HTR-8/SVneo (cell line): Measurements from ENCODE around the gene ZNF516.

Experiments
- DNase-seq: peaks from one replicate; pipeline ENCODE4 v3.0.0; 2011; ENCODE audit warnings: low spot score, mixed read lengths; ENCODE audit not compliant: insufficient read length
- FAIRE-seq: peaks from 2 replicates; lab custom pipeline; 2011; peaks lifted over from hg19 to GRCh38; lab: Jason Lieb, UNC

ZNF516 gene

GRCh38 chr18:76429262-76430126, 65.5 kb downstream of the ZNF516 start:
- no peak for FAIRE-seq

GRCh38 chr18:76428396-76429261, 66.4 kb downstream of the ZNF516 start:
- no peak for FAIRE-seq
- no peak for DNase-seq

More at GRCh38 chr18:76429262-76430126, 65.5 kb downstream of the ZNF516 start:
- no peak for DNase-seq

GRCh38 chr18:76426737-76427305, 68.2 kb downstream of the ZNF516 start:
- DNase-seq (peak; percentile 10), FAIRE-seq (no peak)

GRCh38 chr18:76425146-76426131, 69.6 kb downstream of the ZNF516 start:
- no peak for DNase-seq
- no peak for FAIRE-seq

- no peak for FAIRE-seq
- no peak for DNase-seq
These were observed 72.2 kb downstream of the ZNF516 start for GRCh38 chr18:76422838-76423237.

GRCh38 chr18:76422121-76422520, 72.9 kb downstream of the ZNF516 start:
- FAIRE-seq (no peak), DNase-seq (no peak)

GRCh38 chr18:76421685-76422078, 73.4 kb downstream of the ZNF516 start:
- DNase-seq (no peak), FAIRE-seq (no peak)

- FAIRE-seq (no peak), DNase-seq (no peak)
These were observed 74.0 kb downstream of the ZNF516 start for GRCh38 chr18:76420898-76421684.

- DNase-seq (no peak), FAIRE-seq (no peak)
These were observed 75.2 kb downstream of the ZNF516 start for GRCh38 chr18:76419811-76420210.

- FAIRE-seq = no peak
- no peak for DNase-seq
These were observed 78.1 kb downstream of the ZNF516 start for GRCh38 chr18:76416911-76417310.

- FAIRE-seq = no peak
- DNase-seq = no peak
These were observed 80.0 kb downstream of the ZNF516 start for GRCh38 chr18:76414936-76415621.

GRCh38 chr18:76412818-76413565, 82.0 kb downstream of the ZNF516 start:
- no peak for FAIRE-seq
- no peak for DNase-seq

GRCh38 chr18:76412010-76412817, 82.8 kb downstream of the ZNF516 start:
- FAIRE-seq (no peak), DNase-seq (no peak)

- no peak for DNase-seq
- FAIRE-seq = no peak
These were observed 84.2 kb downstream of the ZNF516 start for GRCh38 chr18:76410660-76411417.

GRCh38 chr18:76410033-76410432, 85.0 kb downstream of the ZNF516 start:
- FAIRE-seq (no peak), DNase-seq (no peak)

- FAIRE-seq = no peak
- no peak for DNase-seq
These were observed 86.5 kb downstream of the ZNF516 start for GRCh38 chr18:76408480-76409067.
